Measurements from ENCODE around the gene NT5C2.

Gene NT5C2

DNA sequence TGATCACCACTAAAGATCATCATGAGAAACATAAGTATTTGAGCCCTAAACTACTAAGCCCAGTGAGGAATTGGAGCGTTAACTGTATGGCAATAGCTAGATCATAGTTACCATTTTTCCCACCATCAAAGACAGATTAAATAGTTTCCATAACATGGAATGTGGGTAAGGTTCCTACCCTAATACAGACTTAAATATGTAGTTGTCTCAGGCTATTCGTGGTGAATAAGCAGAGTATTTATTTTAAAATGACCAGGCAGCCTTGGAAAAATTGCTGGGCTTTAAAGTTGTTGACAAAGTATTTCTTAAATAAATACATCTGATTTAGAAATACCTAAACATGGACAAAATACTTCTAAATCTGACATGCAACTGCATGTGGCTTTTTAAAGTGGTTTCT, 106.8 kb downstream of the NT5C2 start:
- Histone ChIP-seq H3K4me1 (ENCODE audit: control insufficient read depth, insufficient read depth, low read length) (no peaks in the 10 kb centered on the region), H3K4me3 (ENCODE audit: low read length) (no peak overlapping the region), H3K27ac (ENCODE audit: low read depth, low read length) (no peak overlapping the region), H3K9ac (ENCODE audit: low read length) (no peak overlapping the region), H3K27me3 (ENCODE audit: control insufficient read depth, insufficient read depth, low read length) (no peaks in the 10 kb centered on the region), H3K36me3 (ENCODE audit: control insufficient read depth, insufficient read depth, low read length) (peaks cover 12% of the 10 kb centered on the region)

DNA sequence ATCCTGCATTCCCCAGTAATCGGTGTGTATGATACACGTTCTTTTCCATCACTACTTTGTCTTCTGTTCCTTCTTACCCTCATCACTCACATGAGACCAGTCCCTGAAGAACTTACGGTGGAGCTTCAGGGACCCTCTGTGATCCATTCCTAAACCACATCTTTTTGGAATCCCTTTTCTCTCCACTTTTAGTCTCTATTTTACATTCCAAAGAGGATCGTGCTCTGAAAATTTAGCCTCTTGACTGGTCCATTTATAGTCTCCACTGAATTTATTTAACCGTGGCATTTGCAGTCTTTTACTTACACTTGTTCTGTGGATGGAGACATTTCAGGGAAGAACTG, 109.1 kb downstream of the NT5C2 start:
- no peaks in the 10 kb centered on the region for H3K27me3 ChIP-seq (ENCODE audit: control insufficient read depth, insufficient read depth, low read length)
- H3K36me3 ChIP-seq (ENCODE audit: control insufficient read depth, insufficient read depth, low read length): no peaks in the 10 kb centered on the region
- H3K9ac ChIP-seq (ENCODE audit: low read length): no peak overlapping the region
- H3K4me3 ChIP-seq (ENCODE audit: low read length): no peak overlapping the region
- H3K27ac ChIP-seq (ENCODE audit: low read depth, low read length): no peak overlapping the region
- no peaks in the 10 kb centered on the region for H3K4me1 ChIP-seq (ENCODE audit: control insufficient read depth, insufficient read depth, low read length)

- Histone ChIP-seq H3K27me3 (ENCODE audit: control insufficient read depth, insufficient read depth, low read length) (no peaks in the 10 kb centered on the region), H3K9ac (ENCODE audit: low read length) (no peak overlapping the region), H3K4me3 (ENCODE audit: low read length) (no peak overlapping the region), H3K27ac (ENCODE audit: low read depth, low read length) (no peak overlapping the region), H3K4me1 (ENCODE audit: control insufficient read depth, insufficient read depth, low read length) (no peaks in the 10 kb centered on the region), H3K36me3 (ENCODE audit: control insufficient read depth, insufficient read depth, low read length) (no peaks in the 10 kb centered on the region)
Observed at GRCh38 chr10:103083266-103083976, 109.7 kb downstream of the NT5C2 start.

- Histone ChIP-seq H3K9ac (ENCODE audit: low read length) (no peak overlapping the region), H3K4me1 (ENCODE audit: control insufficient read depth, insufficient read depth, low read length) (no peaks in the 10 kb centered on the region), H3K4me3 (ENCODE audit: low read length) (no peak overlapping the region), H3K27ac (ENCODE audit: low read depth, low read length) (no peak overlapping the region), H3K27me3 (ENCODE audit: control insufficient read depth, insufficient read depth, low read length) (no peaks in the 10 kb centered on the region), H3K36me3 (ENCODE audit: control insufficient read depth, insufficient read depth, low read length) (no peaks in the 10 kb centered on the region)
Observed at GRCh38 chr10:103082683-103083082, 110.4 kb downstream of the NT5C2 start.

DNA sequence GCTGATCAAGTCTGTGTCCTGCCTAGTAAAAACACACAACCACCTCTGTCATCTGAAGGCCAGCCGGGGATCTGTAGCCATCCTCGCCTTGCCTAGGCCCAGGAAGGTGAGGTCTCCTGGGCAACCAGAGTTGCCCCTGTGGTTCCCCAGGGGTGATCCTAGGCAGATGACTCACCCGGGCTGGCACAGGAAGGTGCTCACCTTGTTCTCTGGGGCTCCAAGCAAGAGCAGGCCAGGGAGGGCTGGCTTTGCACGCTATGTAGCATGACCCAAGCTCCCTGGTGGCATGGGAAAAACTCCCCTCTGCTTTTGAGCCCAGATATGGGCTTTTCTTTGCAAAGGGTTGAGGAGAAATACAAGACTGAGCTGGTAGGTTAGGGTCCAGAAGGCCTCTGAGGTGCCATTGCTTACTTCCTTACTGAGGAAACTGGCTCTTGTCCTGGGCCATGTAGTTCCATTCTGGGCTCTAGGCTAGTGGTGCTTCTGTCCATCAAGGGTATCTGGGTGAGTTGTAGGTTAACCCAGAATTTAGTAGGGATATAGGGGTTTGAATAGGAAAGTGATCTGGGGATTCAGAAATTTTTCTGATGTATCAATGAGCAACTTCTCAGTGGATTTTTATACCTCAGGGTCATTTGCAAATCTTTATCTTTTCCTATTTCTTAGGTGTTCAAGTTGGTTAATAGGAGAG, 112.0 kb downstream of the NT5C2 start:
- no peaks in the 10 kb centered on the region for H3K27me3 ChIP-seq (ENCODE audit: control insufficient read depth, insufficient read depth, low read length)
- no peak overlapping the region for H3K4me3 ChIP-seq (ENCODE audit: low read length)
- no peak overlapping the region for H3K27ac ChIP-seq (ENCODE audit: low read depth, low read length)
- peaks cover 2% of the 10 kb centered on the region for H3K36me3 ChIP-seq (ENCODE audit: control insufficient read depth, insufficient read depth, low read length)
- H3K9ac ChIP-seq (ENCODE audit: low read length): no peak overlapping the region
- H3K4me1 ChIP-seq (ENCODE audit: control insufficient read depth, insufficient read depth, low read length): no peaks in the 10 kb centered on the region

GRCh38 chr10:103079946-103080345, 113.1 kb downstream of the NT5C2 start:
- no peaks in the 10 kb centered on the region for H3K27me3 ChIP-seq (ENCODE audit: control insufficient read depth, insufficient read depth, low read length)
- no peak overlapping the region for H3K27ac ChIP-seq (ENCODE audit: low read depth, low read length)
- H3K9ac ChIP-seq (ENCODE audit: low read length): no peak overlapping the region
- peaks cover 2% of the 10 kb centered on the region for H3K36me3 ChIP-seq (ENCODE audit: control insufficient read depth, insufficient read depth, low read length)
- H3K4me3 ChIP-seq (ENCODE audit: low read length): no peak overlapping the region
- no peaks in the 10 kb centered on the region for H3K4me1 ChIP-seq (ENCODE audit: control insufficient read depth, insufficient read depth, low read length)

DNA sequence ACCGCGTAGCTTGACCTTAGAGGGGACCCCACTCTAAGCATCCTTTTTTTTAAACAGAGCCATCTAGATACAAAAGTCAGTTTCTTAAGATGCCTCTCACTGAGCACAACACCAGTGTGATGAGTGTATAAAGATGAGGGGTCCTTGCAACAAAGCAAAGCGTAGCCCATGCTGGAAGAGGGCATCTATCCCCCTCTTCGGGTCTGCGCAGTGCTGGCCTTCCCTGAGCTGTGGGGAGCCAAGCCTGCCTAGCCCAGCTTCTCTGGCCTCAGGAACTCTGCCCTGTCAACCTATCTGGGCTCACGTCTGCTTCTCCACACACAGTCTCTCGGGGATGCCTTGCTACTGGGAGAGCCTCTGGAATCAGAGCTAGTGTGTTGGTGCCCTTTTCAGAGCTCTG, 114.0 kb downstream of the NT5C2 start:
- Histone ChIP-seq H3K27ac (ENCODE audit: low read depth, low read length) (no peak overlapping the region), H3K4me1 (ENCODE audit: control insufficient read depth, insufficient read depth, low read length) (no peaks in the 10 kb centered on the region), H3K36me3 (ENCODE audit: control insufficient read depth, insufficient read depth, low read length) (peaks cover 2% of the 10 kb centered on the region), H3K4me3 (ENCODE audit: low read length) (no peak overlapping the region), H3K9ac (ENCODE audit: low read length) (no peak overlapping the region), H3K27me3 (ENCODE audit: control insufficient read depth, insufficient read depth, low read length) (no peaks in the 10 kb centered on the region)

DNA sequence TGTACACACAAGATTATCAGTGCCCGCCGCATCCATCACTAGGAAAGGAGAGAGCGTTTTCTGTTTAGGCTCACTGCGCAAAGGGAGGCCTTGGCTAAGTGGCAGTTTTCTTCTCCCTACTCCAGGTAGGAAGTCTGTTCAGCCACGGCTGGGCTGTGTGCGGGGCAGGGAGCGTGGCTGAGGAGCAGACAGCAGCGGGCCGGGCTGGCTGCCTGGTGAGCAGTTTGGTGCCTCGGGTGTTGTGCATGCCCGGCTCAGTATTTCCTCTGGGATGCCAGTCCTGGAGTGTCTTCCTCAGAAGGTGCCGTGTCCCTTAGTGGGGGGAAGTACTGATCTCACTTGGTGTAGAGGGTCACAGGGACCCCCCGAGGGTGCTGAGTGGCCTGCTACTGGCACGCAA, 114.4 kb downstream of the NT5C2 start:
- peaks cover 2% of the 10 kb centered on the region for H3K36me3 ChIP-seq (ENCODE audit: control insufficient read depth, insufficient read depth, low read length)
- H3K4me1 ChIP-seq (ENCODE audit: control insufficient read depth, insufficient read depth, low read length): no peaks in the 10 kb centered on the region
- H3K27me3 ChIP-seq (ENCODE audit: control insufficient read depth, insufficient read depth, low read length): no peaks in the 10 kb centered on the region
- H3K9ac ChIP-seq (ENCODE audit: low read length): no peak overlapping the region
- no peak overlapping the region for H3K4me3 ChIP-seq (ENCODE audit: low read length)
- H3K27ac ChIP-seq (ENCODE audit: low read depth, low read length): no peak overlapping the region

DNA sequence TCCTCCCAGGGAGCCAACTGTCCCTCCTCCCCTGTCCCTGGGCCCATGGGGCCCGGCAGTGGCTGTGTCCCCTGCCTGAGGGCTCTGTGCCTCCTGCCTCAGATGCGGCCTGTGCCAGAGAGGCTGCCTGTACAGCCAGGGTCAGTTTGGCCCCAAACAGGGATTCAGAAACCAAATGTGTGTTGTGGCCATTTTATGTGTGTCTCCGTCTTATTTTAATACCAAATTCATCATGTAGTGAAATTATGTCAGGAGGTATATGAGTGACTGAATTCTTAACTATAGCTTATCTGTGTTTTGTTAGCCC, 114.8 kb downstream of the NT5C2 start:
- H3K27ac ChIP-seq (ENCODE audit: low read depth, low read length): no peak overlapping the region

DNA sequence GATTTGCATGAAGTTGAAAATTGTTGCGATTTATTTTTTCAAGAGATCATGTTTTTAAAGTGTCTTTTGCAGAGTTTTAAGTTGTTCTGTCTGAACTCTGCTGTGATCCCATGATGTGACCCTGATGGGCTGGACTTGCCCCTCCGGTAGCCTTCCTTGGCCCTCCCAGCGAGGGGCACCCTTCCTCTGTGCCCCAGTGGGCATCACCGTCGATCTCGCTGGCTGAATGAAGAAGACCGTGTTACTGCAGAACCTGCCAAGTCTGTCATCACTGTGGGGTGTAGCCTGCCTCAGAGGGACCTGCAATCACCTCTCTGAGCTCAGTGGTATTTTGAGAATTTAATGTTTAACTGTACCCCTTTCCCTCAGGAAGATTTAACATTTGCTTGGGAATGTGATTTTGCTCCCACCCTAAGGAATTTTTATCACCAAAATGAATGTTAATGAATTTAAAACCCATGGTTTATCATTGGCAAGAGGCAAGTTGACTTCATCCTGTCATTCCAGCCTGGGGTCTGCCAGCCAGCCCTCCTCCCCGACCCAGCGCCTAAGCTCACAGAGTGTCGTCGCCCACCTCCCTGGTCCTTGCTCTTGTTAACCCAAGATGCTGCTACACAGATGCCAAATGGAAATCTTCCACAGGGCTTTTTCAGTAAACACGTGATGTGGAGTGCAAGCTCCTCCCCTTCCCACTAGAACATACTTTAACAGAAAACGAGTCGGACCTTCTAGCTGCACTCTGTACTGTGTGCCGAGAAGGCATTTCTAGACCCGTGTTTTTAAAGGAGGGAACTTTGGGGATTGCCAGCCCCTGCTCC, 115.4 kb downstream of the NT5C2 start:
- H3K4me3 ChIP-seq (ENCODE audit: low read length): no peak overlapping the region
- H3K27ac ChIP-seq (ENCODE audit: low read depth, low read length): no peak overlapping the region

More for the DNA sequence above, 114.8 kb downstream of the NT5C2 start:
- Histone ChIP-seq H3K9ac (ENCODE audit: low read length) (no peak overlapping the region), H3K36me3 (ENCODE audit: control insufficient read depth, insufficient read depth, low read length) (peaks cover 2% of the 10 kb centered on the region), H3K4me1 (ENCODE audit: control insufficient read depth, insufficient read depth, low read length) (no peaks in the 10 kb centered on the region), H3K27me3 (ENCODE audit: control insufficient read depth, insufficient read depth, low read length) (no peaks in the 10 kb centered on the region), H3K4me3 (ENCODE audit: low read length) (no peak overlapping the region)

GRCh38 chr10:103077020-103077419, 116.1 kb downstream of the NT5C2 start:
- Histone ChIP-seq H3K4me3 (ENCODE audit: low read length) (no peak overlapping the region), H3K27ac (ENCODE audit: low read depth, low read length) (no peak overlapping the region), H3K36me3 (ENCODE audit: control insufficient read depth, insufficient read depth, low read length) (peaks cover 2% of the 10 kb centered on the region), H3K4me1 (ENCODE audit: control insufficient read depth, insufficient read depth, low read length) (no peaks in the 10 kb centered on the region), H3K9ac (ENCODE audit: low read length) (no peak overlapping the region), H3K27me3 (ENCODE audit: control insufficient read depth, insufficient read depth, low read length) (no peaks in the 10 kb centered on the region)

More for the DNA sequence above, 115.4 kb downstream of the NT5C2 start:
- Histone ChIP-seq H3K9ac (ENCODE audit: low read length) (no peak overlapping the region), H3K27me3 (ENCODE audit: control insufficient read depth, insufficient read depth, low read length) (no peaks in the 10 kb centered on the region), H3K36me3 (ENCODE audit: control insufficient read depth, insufficient read depth, low read length) (peaks cover 2% of the 10 kb centered on the region), H3K4me1 (ENCODE audit: control insufficient read depth, insufficient read depth, low read length) (no peaks in the 10 kb centered on the region)

GRCh38 chr10:103072891-103073290, 120.2 kb downstream of the NT5C2 start:
- Histone ChIP-seq H3K4me1 (ENCODE audit: control insufficient read depth, insufficient read depth, low read length) (no peaks in the 10 kb centered on the region), H3K27ac (ENCODE audit: low read depth, low read length) (no peak overlapping the region), H3K27me3 (ENCODE audit: control insufficient read depth, insufficient read depth, low read length) (no peaks in the 10 kb centered on the region), H3K4me3 (ENCODE audit: low read length) (no peak overlapping the region), H3K9ac (ENCODE audit: low read length) (no peak overlapping the region), H3K36me3 (ENCODE audit: control insufficient read depth, insufficient read depth, low read length) (peaks cover 2% of the 10 kb centered on the region)

Data from rectal smooth muscle tissue (tissue), 1 donor.